Germinal center (tissue), 1 donor: ENCODE results near the gene RET.

Experiments
- DNase-seq: peaks from one replicate; pipeline ENCODE4 v3.0.0; 2012; ENCODE audit warnings: mixed read lengths, low spot score

The RET gene

GRCh38 chr10:43121444-43121843, 44.6 kb downstream of the RET start:
- no peak for DNase-seq

GRCh38 chr10:43122096-43122495, 45.2 kb downstream of the RET start:
- no peak for DNase-seq

DNA sequence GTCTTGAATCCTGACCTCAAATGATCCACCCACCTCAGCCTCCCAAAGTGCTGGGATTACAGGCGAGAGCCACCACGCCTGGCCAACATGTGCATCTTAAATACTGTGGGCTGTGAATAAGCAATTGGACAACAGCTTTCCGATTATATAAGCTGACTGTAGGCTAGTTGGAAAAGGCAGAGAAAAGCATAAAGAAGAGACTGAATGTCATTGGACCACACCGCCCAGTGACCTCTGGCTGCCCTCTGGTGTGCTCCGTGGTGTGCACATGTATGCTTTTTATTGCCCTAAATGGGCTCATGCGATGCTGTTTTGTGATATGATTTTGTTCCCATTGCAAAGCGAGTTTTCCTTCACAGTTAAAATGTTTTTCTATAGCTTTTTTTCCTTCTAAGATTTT, 46.0 kb downstream of the RET start:
- DNase-seq, result no peak

DNA sequence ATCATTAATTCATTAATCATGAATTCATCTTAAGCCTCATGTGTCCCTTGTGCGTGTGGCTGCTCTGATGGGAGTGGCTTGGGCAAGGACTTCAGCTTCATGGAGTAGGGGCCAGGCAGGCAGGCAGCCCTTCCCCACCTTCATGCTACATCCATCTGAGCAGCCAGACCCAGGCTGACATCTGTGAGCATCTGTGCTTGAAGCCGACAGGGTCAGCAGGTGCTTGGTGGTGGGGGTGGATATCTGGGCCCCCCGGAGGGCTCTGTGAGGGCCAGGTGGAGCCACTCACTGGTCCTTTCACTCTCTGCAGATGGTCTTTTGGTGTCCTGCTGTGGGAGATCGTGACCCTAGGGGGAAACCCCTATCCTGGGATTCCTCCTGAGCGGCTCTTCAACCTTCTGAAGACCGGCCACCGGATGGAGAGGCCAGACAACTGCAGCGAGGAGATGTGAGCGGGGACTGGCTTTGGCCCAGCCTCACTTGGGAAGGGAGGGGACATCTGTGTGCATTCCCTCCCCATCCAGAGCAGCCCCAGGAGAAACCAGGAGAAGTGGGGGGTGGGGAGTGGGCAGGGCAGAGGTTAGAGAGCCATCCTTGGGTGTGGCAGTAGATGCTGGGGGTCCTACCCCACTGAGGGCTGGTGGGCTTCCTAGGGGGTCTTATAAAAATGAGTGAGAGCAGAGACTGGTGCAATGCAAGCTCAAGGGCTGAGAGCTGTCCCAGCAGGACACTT, 46.7 kb downstream of the RET start:
- DNase-seq, result no peak

DNA sequence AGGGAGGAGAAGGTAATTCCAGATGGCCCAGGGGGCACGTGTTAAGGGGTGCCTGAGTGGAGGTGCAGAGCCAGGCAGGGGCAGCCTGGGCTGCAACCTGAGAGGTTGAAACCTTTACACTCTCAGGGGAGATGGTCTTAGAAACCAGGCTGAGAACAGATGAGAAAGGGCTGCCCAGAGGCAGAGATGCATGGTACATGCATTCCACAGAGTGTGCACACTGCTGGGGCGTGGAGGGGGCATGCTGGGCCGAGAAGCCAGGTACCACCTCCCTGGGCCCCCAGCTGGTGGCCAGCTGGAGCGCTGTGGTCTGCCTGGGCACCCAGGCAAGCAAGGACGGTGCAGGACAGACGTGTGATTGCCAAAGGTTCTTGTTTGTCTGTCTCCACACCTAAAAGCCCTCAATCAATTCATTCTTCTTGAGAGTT, 47.2 kb downstream of the RET start:
- no peak for DNase-seq

DNA sequence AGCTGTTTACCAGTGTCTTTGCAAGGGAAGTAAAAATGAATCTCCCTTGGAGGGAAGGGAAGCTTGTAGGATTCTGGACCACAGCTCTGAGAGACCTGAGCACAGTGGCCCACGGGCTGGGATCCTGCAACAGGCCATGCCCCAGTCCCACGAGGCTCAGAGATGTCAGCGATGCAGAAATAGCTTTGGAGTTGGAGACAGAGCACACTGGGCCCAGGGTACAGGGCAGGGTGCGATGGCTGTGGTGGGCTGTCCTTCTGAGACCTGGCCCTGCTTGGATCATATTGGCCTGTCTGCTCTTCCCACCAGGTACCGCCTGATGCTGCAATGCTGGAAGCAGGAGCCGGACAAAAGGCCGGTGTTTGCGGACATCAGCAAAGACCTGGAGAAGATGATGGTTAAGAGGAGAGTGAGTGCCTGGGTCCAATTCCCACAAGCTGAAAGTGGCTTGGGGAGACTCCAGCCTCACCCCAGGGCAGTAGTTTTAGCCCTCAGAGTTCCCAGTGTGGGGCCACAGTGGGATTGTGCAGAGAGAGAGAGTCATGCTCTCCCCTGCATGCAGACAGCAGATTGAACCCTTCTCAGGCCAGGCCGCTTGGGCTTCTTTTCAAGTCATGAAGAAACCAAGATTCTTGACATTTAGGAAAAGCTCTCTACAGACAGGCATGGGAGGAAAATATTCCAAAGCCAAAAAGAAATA, 47.9 kb downstream of the RET start:
- no peak for DNase-seq

- no peak for DNase-seq
These were observed 48.5 kb downstream of the RET start for GRCh38 chr10:43125274-43125845.

DNA sequence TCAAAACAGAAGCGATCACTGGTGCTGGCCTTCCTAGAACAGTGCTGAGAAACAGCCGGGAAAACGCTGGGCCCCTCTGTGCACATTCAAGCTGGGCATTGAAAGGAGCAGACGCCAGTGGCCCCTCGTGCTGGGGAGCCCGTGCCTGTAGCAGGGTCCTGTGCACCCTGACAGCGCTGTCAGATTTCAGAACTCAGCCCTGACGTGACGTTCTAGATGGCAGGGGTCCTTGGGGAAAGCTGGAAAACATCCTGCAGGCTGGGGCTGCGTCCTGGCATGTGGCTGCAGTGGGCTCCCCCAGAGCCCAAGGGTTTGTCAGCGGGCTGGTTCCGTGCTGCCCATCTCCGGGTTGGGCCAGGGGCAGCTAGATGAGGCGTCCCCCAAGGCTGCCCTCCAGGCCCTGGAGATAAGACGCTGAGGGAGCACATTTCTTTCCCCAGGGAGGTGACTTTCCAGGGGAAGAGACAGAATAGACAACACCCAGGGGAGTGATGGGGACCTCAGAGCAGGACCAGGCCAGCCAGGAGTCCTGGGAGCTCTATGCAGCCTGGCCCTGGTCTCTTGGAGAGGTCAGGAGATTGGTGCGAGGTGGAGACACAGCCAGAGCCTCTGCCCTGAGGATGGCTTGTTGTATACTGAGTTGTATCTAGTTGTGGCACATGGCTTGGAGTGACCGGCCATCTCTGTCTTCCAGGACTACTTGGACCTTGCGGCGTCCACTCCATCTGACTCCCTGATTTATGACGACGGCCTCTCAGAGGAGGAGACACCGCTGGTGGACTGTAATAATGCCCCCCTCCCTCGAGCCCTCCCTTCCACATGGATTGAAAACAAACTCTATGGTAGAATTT, 49.2 kb downstream of the RET start:
- no peak for DNase-seq

- DNase-seq, result peak; percentile 61
These were observed 50.0 kb downstream of the RET start for GRCh38 chr10:43126759-43127424.

GRCh38 chr10:43127442-43127841, 50.6 kb downstream of the RET start:
- DNase-seq, result no peak

DNA sequence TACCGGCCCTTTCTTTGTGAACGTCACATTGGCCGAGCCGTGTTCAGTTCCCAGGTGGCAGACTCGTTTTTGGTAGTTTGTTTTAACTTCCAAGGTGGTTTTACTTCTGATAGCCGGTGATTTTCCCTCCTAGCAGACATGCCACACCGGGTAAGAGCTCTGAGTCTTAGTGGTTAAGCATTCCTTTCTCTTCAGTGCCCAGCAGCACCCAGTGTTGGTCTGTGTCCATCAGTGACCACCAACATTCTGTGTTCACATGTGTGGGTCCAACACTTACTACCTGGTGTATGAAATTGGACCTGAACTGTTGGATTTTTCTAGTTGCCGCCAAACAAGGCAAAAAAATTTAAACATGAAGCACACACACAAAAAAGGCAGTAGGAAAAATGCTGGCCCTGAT, 51.5 kb downstream of the RET start:
- DNase-seq, result no peak

- DNase-seq, result no peak
These were observed 52.3 kb downstream of the RET start for GRCh38 chr10:43128958-43129706.

DNA sequence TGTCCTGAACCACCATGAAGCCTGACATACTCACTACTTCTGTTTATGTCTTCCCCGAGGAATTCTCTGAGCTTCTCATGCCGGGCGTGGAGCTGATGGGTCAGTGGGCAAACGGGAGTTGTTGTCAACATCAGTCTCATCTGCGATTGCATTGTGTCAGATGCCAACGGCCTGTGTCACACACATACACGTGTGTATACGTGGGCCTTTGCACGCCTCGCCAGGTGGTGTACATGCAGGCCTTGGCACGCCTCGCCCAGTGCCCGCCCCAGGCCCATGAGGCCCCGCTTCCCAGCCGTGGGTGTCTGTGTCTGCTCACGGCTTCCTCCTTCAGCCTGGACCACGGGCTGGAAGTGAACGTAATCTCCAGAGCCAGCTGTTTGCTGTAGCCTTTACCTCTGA, 53.9 kb downstream of the RET start:
- DNase-seq, result no peak

DNA sequence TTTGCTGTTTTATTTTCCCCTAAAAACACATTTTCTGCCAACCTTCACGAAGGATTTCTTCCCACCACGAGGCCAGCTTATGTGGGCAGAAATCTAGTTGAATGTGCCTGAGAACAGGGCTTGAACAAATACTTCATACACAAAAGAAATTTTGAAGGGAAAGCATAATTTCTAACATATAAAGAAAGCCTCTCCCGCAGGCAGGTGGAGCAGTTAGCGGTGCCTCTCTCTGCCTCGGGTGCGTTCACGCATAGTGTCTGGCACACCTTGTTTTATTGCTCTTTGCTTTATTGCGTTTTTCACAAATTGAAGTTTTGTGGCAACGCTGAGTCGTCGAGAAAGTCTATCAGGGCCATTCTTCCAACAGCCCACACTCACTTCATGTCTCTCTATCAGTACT, 54.4 kb downstream of the RET start:
- no peak for DNase-seq

GRCh38 chr10:43131906-43132305, 55.0 kb downstream of the RET start:
- no peak for DNase-seq

GRCh38 chr10:43132867-43133787, 56.3 kb downstream of the RET start:
- DNase-seq, result no peak

DNA sequence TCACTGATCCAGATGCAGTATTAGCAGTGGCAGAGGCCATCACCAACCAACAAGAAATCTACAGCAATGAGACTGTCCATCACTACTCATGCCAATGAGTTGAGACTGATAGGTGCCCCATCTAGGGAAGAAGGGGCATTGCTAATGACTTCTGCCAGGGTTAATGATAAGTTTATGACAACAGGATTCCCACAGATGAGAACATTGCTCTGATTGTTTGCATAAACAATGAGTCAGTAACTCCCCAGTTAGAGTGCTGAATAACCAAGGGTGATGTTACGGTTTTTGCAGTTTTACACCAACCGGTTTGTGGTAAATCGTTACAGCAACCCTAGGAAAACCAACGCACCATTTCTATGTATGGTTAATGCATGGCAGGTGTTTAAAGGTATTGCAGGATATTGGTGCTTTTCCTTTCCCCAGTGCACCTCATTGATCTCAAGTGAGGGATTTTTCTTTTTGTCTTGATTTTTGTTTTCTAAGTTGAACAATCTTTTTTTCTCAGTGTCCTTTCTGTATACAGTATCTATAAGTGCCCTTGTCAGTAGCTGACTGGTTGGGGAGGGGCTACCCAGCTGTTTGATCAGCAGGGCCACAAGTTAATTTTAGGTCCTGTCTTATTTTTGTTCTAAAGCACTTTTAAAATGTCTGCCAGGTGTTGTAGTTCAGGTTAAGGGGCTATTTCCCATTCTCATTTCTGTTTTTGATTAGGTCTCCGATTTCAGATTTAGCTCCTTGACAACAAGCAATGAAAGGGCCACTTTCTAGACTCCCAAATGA, 57.4 kb downstream of the RET start:
- DNase-seq, result no peak

DNA sequence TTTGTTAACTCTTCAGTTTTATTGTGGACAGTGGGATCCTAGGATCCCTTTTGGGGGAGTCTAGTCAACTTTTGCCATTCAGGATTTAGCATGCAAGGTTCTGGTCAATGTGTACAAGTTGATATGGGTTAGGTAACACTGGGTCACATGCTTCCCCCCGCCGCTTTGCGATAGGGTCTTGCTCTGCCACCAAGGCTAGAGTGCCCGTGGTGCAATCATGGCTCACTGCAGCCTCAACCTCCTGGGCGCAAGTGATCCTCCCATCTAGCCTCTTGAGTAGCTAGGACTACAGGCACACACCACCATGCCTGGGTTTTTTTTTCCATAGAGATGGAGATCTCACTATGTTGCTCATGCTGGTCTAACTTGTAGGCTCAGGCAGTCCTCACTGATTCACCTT, 58.2 kb downstream of the RET start:
- no peak for DNase-seq

DNA sequence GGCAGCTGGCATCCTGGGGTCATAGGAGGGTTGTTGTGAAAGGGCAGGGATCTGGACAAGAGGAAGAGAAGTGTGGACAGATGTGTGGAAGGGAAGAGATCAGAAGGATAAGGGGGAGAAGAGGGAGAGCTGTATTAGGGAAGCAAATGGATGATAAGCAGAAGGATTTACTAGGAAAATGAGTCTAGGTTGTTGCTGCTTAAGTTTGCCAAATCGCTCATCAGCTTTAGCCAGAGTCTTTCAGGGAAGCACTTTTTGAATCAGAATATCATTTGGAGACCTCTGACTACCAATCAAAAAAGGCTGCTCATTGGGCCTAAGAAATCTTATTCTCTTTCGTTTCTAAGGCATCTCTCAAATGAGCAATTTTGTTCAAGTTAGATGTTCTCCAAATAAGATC, 58.8 kb downstream of the RET start:
- DNase-seq, result no peak
